ENCODE results near the gene PLA2G4E.

The PLA2G4E gene

DNA sequence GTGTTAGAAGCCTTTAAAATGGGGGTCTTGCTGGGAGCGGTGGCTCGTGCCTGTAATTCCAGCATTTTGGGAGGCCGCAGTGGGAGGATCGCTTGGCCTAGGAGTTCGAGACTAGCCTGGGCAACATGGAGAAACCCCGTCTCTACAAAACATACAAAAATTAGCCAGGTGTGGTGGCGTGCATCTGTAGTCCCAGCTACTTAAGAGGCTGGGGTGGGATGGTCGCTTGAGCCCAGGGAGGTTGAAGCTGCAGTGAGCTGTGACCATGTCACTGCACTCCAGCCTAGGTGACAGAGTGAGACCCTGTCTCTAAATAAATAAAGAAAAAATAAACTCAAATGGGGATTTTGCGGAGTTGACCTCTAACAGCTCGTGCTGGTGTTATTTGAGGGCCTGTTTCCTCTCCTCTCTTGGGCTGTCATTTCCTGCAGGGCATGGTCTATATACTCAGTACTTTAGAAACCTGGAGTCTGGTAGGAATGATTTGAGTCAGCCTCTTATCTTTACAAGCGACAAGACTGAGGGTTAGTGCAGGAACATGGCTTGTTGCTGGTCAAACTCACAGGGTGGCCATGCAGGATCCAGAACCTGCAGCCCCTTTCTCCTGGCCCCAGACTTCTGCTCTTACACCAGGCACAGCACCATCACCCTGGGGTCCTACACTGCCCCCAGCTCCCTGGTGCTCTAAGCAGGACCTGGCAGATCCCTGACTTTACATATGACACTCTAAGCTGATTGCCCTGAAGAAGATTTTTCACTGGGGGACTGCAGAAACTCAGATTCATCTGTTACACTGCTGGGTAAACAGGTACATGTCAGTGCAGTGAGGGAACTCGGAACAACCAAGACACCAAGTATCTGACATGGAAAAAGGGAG lies 63.6 kb downstream of the PLA2G4E start:
- no peak for DNase-seq (ENCODE audit: low read depth)
- TF ChIP-seq, protein P1, sequence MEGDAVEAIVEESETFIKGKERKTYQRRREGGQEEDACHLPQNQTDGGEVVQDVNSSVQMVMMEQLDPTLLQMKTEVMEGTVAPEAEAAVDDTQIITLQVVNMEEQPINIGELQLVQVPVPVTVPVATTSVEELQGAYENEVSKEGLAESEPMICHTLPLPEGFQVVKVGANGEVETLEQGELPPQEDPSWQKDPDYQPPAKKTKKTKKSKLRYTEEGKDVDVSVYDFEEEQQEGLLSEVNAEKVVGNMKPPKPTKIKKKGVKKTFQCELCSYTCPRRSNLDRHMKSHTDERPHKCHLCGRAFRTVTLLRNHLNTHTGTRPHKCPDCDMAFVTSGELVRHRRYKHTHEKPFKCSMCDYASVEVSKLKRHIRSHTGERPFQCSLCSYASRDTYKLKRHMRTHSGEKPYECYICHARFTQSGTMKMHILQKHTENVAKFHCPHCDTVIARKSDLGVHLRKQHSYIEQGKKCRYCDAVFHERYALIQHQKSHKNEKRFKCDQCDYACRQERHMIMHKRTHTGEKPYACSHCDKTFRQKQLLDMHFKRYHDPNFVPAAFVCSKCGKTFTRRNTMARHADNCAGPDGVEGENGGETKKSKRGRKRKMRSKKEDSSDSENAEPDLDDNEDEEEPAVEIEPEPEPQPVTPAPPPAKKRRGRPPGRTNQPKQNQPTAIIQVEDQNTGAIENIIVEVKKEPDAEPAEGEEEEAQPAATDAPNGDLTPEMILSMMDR (IDR thresholded peaks at IDR 0.05; ENCODE audit: control insufficient read depth, extremely low read depth, insufficient read depth) = no peak
- H3K4me3 ChIP-seq (ENCODE audit: low read depth, low read length) = no peak overlapping the region

DNA sequence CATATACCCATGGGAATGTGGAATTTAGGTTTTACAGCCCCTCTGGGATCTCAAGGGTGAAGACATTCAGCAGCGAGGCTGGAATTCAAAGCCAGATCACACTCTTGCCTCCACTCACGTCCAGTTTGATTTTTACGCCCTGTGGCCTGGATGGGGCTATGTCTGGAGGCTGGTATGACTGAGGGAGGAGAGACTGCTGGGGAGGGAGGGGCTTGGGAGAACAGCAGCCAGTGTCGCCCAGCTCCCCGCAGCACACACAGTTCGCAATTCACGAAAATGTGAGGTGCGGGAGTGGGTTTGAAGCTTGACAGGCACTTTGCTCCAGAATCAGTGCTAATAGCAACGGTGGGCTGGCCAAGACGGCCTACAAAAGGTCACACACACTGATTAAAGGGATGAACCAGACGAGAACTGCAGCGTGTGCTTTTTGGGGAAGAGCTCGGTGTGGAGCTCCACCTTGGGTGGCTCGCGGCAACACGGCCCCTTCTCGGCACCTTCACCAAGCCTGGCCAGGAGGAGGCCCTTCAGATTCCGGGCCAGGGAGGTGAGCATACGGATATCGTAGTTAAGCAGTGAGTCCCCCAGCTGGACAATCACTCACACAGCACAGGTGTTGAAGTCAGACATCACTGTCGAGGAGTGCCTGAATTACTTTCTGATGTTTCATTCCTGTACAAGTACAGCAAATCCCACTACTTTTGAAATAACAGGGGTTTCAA lies 64.9 kb downstream of the PLA2G4E start:
- TF ChIP-seq, protein P1 (IDR thresholded peaks at IDR 0.05; ENCODE audit: control insufficient read depth, extremely low read depth, insufficient read depth) = peak; percentile 9; the same call in 1 of the 2 replicates
- no peak overlapping the region for H3K4me3 ChIP-seq (ENCODE audit: low read depth, low read length)
- no peak for DNase-seq (ENCODE audit: low read depth)

DNA sequence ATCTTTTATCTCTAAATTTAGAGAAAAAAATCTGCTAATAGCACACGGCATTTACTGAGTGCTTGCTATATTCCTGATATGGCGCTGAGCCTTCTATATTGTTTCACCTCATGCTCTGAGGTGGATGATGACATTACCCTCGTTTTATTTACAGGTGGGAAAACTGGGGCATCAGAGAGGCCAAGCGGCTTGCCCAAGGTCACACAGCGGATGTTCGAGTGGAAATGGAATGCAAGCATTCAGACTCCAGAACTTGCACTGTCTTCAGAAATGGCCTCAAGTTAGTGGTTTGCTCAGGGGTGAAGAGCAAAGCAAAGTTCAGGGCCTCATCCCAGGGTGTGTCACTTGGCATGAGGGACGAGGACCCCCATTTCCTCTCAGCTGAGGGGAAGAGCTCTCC lies 65.7 kb downstream of the PLA2G4E start:
- TF ChIP-seq, protein P1 (IDR thresholded peaks at IDR 0.05; ENCODE audit: control insufficient read depth, extremely low read depth, insufficient read depth) = no peak
- no peak for DNase-seq (ENCODE audit: low read depth)
- no peak overlapping the region for H3K4me3 ChIP-seq (ENCODE audit: low read depth, low read length)

DNA sequence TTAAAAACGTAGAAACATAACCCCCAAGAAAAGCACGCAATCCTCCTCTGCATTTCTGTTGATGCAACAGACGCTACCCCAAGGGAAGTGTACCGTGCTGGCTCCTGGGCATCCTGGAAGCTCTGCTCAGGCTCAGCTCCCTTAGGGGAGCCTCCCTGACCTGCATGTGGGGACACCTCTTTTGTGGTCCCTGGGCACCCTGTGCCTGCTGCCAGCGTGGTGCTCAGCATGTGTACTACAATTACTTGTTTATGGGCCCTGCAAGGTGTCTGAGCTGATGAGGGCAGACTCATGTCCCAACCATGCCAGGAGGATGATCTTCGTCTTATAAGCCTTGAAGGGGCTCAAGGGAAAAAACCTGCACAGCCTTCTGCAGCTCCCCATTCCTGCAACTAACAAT lies 66.8 kb downstream of the PLA2G4E start:
- no peak for DNase-seq (ENCODE audit: low read depth)
- H3K4me3 ChIP-seq (ENCODE audit: low read depth, low read length) = no peak overlapping the region
- TF ChIP-seq, protein P1 (IDR thresholded peaks at IDR 0.05; ENCODE audit: control insufficient read depth, extremely low read depth, insufficient read depth) = no peak

DNA sequence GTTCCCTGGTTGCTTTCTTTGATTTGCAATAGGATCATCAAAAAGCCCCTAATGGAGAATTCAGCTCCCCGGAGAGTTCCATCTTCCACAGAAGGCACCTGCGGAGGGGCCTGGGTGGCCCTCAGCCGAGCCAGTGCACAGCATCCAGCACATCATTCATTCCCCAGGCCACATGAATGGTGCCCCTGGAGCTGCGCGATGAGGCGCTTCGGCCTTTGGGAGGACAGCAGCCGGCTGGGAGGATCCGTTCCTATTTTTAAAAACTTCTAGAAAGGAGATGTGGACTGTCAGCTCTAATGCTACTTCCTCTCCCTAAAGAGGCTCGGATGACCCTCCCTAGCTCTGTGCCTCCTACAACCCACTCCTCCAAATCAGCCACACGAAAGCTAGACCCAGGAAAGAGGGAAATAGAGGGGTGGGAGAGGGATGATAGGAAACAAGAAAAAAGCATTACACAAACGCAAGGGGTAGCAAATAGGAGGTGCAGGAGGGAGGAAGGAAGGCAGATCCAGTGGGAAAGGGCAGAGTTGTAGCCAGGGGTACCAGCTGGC lies 68.8 kb downstream of the PLA2G4E start:
- no peak for DNase-seq (ENCODE audit: low read depth)
- TF ChIP-seq, protein P1 (IDR thresholded peaks at IDR 0.05; ENCODE audit: control insufficient read depth, extremely low read depth, insufficient read depth) = no peak
- H3K4me3 ChIP-seq (ENCODE audit: low read depth, low read length) = no peak overlapping the region

DNA sequence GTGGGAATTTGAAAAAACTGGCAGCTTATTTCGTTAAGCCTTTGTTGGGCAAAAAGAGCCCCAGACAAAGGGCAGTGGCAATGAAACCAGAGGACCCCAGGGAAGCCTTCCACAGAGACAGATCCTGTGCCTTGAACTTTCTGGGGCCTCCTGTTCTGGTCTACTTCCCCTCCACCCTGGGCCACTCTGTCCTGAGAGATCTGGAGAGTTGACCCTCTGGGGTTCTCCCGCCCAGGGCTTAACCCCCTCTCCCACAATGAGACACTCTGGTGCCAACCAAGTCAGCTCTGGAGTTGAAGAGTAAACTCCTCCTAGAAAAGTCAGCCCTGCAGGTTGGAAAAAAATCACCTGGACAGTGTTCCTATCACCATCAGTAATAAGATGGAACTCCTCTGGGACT lies 69.3 kb downstream of the PLA2G4E start:
- no peak for DNase-seq (ENCODE audit: low read depth)
- H3K4me3 ChIP-seq (ENCODE audit: low read depth, low read length) = no peak overlapping the region
- TF ChIP-seq, protein P1 (IDR thresholded peaks at IDR 0.05; ENCODE audit: control insufficient read depth, extremely low read depth, insufficient read depth) = no peak

Data from LNCaP clone FGC (cell line).